Fibroblast of mammary gland (primary cell): Measurements from ENCODE around the gene FAM149B1.

Experiments used
- DNase-seq: peaks from one replicate; pipeline ENCODE4 v3.0.0-alpha.2; 2010; ENCODE audit warnings: low read depth
- H3K4me3 ChIP-seq: 2 replicates; pipeline ENCODE4 v1.5.1; 2011; ENCODE audit warnings: low read depth, mild to moderate bottlenecking, low read length, moderate library complexity; ENCODE audit not compliant: control insufficient read depth
- TF ChIP-seq, protein P1 (sequence below): conservative IDR thresholded peaks from 2 replicates; pipeline ENCODE4 v1.5.1; 2011; ENCODE audit warnings: low read depth, low read length, inconsistent platforms; ENCODE audit not compliant: control insufficient read depth, insufficient read depth

Gene FAM149B1

DNA sequence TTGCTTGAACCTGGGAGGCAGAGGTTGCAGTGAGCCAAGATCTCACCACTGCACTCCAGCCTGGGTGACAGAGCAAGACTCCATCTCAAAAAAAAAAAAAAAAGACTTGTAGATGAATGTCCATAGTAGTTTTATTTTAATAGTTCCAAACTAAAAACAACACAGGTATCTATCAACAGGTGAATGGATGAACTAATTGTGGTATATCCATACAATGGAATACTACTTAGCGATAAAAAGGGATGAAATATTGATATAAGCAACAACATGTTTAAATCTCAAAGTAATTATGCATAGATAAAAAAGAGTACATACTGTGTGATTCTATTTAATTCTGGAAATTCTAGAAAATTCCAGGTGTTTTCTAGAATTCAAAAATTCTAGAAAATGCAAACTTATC lies 122.0 kb downstream of the FAM149B1 start:
- H3K4me3 ChIP-seq, result no peak overlapping the region
- TF ChIP-seq, protein P1, sequence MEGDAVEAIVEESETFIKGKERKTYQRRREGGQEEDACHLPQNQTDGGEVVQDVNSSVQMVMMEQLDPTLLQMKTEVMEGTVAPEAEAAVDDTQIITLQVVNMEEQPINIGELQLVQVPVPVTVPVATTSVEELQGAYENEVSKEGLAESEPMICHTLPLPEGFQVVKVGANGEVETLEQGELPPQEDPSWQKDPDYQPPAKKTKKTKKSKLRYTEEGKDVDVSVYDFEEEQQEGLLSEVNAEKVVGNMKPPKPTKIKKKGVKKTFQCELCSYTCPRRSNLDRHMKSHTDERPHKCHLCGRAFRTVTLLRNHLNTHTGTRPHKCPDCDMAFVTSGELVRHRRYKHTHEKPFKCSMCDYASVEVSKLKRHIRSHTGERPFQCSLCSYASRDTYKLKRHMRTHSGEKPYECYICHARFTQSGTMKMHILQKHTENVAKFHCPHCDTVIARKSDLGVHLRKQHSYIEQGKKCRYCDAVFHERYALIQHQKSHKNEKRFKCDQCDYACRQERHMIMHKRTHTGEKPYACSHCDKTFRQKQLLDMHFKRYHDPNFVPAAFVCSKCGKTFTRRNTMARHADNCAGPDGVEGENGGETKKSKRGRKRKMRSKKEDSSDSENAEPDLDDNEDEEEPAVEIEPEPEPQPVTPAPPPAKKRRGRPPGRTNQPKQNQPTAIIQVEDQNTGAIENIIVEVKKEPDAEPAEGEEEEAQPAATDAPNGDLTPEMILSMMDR, result no peak
- DNase-seq, result no peak

DNA sequence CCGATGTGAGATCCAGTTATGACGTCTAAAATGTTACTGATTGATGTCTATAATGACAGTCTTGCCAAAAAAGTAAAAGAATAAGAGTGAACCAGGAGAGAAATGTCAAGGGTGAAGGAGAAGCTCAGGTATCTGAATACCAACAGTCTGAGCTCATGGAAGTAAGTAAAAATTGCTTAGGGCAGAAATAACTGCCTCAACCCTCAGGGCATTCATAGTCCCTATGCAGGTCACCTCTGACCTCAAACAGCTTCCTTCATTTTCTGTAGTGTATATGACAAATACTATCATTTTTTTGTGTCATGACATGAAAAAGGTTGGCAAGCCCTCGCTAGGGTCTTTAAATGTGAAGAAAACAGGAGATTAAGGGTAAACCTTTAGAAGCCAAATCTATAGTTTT lies 125.5 kb downstream of the FAM149B1 start:
- TF ChIP-seq, protein P1, result no peak
- no peak overlapping the region for H3K4me3 ChIP-seq
- no peak for DNase-seq
